GM12875 (cell line): Measurements from ENCODE around the gene CCDC85C.

Experiments
- H3K4me3 ChIP-seq: one replicate; pipeline ENCODE4 v1.5.1; 2011; ENCODE audit warnings: low read depth, low read length, control low read depth
- CTCF ChIP-seq: IDR thresholded peaks from 2 replicates; pipeline ENCODE4 v1.5.1; 2011; ENCODE audit warnings: low read depth, mild to moderate bottlenecking, control low read depth, inconsistent platforms, low read length, moderate library complexity, borderline replicate concordance; ENCODE audit not compliant: insufficient read depth

Gene CCDC85C

GRCh38 chr14:99551034-99551922 lies 52.7 kb downstream of the CCDC85C start:
- H3K4me3 ChIP-seq = no peak overlapping the region
- TF ChIP-seq CTCF = no peak

GRCh38 chr14:99550387-99550992 lies 53.5 kb downstream of the CCDC85C start:
- TF ChIP-seq CTCF = no peak
- no peak overlapping the region for H3K4me3 ChIP-seq

GRCh38 chr14:99549684-99550083 lies 54.3 kb downstream of the CCDC85C start:
- H3K4me3 ChIP-seq = no peak overlapping the region
- no peak for TF ChIP-seq CTCF

GRCh38 chr14:99548871-99549515 lies 55.0 kb downstream of the CCDC85C start:
- H3K4me3 ChIP-seq = no peak overlapping the region
- no peak for TF ChIP-seq CTCF

- H3K4me3 ChIP-seq = no peak overlapping the region
- no peak for TF ChIP-seq CTCF
Observed at GRCh38 chr14:99548255-99548654, 55.8 kb downstream of the CCDC85C start.

GRCh38 chr14:99546234-99546879 lies 57.6 kb downstream of the CCDC85C start:
- no peak overlapping the region for H3K4me3 ChIP-seq
- TF ChIP-seq CTCF = no peak

GRCh38 chr14:99545586-99545985 lies 58.4 kb downstream of the CCDC85C start:
- TF ChIP-seq CTCF = no peak
- H3K4me3 ChIP-seq = no peak overlapping the region
